DOHH2 (cell line): Measurements from ENCODE around the gene IGFBP3.

Experiments
- EZH2phosphoT487 ChIP-seq: fragments of 200-600 bp; sonication (generic); IDR thresholded peaks from 2 replicates; pipeline ENCODE4 v1.6.1; 2017; ENCODE audit warnings: borderline replicate concordance, mild to moderate bottlenecking, antibody characterized with exemption, low read length, moderate library complexity, mixed read lengths
- TF ChIP-seq, protein P1 (sequence below): fragments of 200-600 bp; sonication (generic); IDR thresholded peaks from one replicate; pipeline ENCODE4 v1.5.1; 2014; ENCODE audit warnings: antibody characterized with exemption, mild to moderate bottlenecking, low read depth, low read length; ENCODE audit not compliant: poor library complexity, severe bottlenecking

DNA sequence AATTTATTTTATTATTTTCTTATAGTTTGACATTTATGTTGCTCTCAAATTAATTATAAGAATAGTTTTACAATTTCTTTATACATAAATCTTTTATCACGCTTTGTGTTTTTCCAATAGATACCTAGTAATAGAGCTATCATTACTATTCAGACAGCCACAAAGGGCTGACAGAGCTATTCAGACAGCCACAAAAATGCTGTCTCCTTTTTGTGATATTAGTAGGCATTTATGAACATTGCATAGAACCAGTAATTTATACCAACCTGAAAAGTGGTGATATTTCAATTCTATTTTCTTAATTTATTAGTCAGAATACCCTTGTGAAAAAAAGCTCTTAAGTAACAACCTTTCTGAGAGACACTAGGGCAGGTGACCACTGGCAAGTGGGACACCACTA, 34.2 kb upstream of the IGFBP3 start:
- TF ChIP-seq, protein P1, sequence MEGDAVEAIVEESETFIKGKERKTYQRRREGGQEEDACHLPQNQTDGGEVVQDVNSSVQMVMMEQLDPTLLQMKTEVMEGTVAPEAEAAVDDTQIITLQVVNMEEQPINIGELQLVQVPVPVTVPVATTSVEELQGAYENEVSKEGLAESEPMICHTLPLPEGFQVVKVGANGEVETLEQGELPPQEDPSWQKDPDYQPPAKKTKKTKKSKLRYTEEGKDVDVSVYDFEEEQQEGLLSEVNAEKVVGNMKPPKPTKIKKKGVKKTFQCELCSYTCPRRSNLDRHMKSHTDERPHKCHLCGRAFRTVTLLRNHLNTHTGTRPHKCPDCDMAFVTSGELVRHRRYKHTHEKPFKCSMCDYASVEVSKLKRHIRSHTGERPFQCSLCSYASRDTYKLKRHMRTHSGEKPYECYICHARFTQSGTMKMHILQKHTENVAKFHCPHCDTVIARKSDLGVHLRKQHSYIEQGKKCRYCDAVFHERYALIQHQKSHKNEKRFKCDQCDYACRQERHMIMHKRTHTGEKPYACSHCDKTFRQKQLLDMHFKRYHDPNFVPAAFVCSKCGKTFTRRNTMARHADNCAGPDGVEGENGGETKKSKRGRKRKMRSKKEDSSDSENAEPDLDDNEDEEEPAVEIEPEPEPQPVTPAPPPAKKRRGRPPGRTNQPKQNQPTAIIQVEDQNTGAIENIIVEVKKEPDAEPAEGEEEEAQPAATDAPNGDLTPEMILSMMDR = no peak
- TF ChIP-seq EZH2phosphoT487 = no peak
